KG1 (cell line): ENCODE results near the gene SERTM2.

Source experiments
- DNase-seq: peaks from one replicate; lab custom pipeline; 2025; lab: John Stamatoyannopoulos, UW

The SERTM2 gene

DNA sequence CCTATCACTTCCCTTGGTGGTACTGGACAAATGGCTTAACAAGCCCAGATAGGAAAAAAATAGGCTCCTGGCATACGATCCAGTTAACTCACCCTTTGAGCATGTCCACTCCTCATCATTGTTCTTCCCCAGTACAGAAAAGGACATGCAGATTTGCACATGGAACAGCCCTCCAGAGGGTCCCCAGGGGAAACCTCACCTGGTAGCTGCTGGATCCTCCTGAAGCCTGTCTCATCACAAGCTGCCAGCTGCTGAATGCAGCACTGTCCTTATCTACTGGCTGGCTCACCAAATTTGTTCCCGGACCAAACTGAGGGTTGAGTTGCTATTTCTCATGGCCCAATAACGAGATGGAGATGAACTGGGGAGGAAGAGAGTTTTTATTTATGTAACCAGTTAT lies 49.4 kb downstream of the SERTM2 start:
- DNase-seq: no peak

DNA sequence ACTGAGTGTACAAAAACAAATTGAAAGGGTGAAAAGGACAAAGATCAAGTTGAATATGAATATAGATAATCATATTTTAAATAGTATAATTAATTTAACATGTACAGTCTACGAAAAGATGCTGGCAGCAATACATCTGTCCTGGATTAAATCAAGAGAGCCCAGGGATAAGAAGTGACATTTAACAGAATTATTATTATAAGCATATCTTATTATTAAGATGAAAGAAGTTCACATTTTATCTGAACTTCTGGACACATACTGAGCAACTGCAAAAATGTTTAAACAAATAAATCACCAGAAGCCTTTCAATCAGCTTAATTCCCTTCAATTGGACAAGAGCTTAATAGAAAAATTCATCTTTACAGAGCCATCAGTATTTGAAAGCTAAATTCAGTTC lies 50.4 kb downstream of the SERTM2 start:
- no peak for DNase-seq

DNA sequence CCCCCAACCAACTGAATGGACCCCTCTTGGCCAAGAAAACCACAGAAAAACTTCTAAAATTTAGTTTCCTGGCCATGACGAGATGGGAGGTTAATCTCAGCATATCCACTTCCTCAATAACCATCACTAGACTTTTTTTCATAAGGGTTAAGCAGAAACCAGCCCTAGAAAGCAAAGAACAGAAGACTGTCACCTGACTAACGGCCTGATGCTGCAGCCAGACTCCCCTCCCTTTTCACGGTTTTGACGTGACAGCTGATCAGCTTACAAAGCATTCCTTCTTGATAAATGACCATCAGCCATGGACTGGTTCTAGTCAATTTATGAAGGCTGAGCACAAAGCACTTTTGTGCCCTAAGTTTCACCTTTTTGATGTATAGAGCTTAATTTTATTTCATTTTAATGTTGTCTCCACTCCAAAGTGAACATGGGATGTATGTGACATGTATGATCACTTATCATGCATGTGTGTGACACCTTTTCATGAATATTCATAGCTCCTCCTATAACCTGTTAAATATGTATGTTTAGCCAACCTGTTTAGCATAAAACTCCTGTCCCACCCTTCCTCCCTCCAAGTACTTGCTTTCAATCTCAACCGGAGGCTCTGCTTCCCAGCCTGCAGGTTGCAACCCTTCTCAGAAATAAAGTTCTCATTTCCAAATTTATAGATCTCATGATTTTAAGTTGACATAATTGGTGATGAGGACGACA lies 56.3 kb downstream of the SERTM2 start:
- DNase-seq: no peak

GRCh38 chrX:111568354-111568753 lies 56.9 kb downstream of the SERTM2 start:
- no peak for DNase-seq

GRCh38 chrX:111568817-111569216 lies 57.4 kb downstream of the SERTM2 start:
- DNase-seq: no peak
